Spinal cord (tissue), 10 donors: Measurements from ENCODE around the gene TMEM74B. TPM values are rescaled to one million over a fixed set of nuclear protein-coding genes. Genes with fewer than 3 reads are reported as not detected.

Source experiments
- DNase-seq, 6 donors: peaks; one replicate each; pipeline versions ENCODE4 v3.0.0 to v3.0.0-alpha.2; 2013 to 2015; ENCODE audit warnings: low spot score in 6 of 6, low read depth in 4 of 6
- H3K27ac ChIP-seq: one replicate; pipeline ENCODE4 v1.5.1; 2013; ENCODE audit warnings: low read depth, low read length, control low read depth
- H3K27me3 ChIP-seq: one replicate; pipeline ENCODE4 v1.6.1; 2013; ENCODE audit warnings: low read length; ENCODE audit not compliant: control insufficient read depth, insufficient read depth
- H3K36me3 ChIP-seq: one replicate; pipeline ENCODE4 v1.6.1; 2013; ENCODE audit warnings: low read length; ENCODE audit not compliant: control insufficient read depth, insufficient read depth
- H3K4me1 ChIP-seq: one replicate; pipeline ENCODE4 v1.6.1; 2013; ENCODE audit warnings: low read length; ENCODE audit not compliant: control insufficient read depth, insufficient read depth
- H3K4me3 ChIP-seq: one replicate; pipeline ENCODE4 v1.5.1; 2013; ENCODE audit warnings: low read depth, low read length, control low read depth
- H3K9me3 ChIP-seq: one replicate; pipeline ENCODE4 v1.6.1; 2013; ENCODE audit warnings: low read length; ENCODE audit not compliant: control insufficient read depth, insufficient read depth
- whole genome bisulfite sequencing: methylation state at CpG from one replicate; pipeline ENCODE4 v1.1.5; 2013; ENCODE audit warnings: missing lambda C conversion rate; ENCODE audit not compliant: insufficient coverage; 5-methylcytosine and 5-hydroxymethylcytosine counted together
- polyA plus RNA-seq, 2 donors: library from polyadenylated mRNA; unstranded; fragments of 120-200 nt; gene quantifications; one replicate each; pipeline ENCODE4 v1.2.1, GENCODE V29; 2013; ENCODE audit not compliant: insufficient read length in 2 of 2
- total RNA-seq, 2 donors: library from RNA; depleted of rRNA in 1 of 2; stranded (reverse); fragments of 120-200 nt in 1 of 2; fragments of >200 nt in 1 of 2; gene quantifications; one replicate each; pipeline versions ENCODE4 v1.2.3 to v1.2.4, GENCODE V29; 2013 to 2014
- donor health status: healthy.

The TMEM74B gene
- total and polyA plus RNA-seq, 4 donors, result 6.2 to 44.2 (median 23.1) TPM

GRCh38 chr20:1205802-1206201, 21.0 kb upstream of the TMEM74B start:
- Histone ChIP-seq H3K27me3 (no peaks in the 10 kb centered on the region), H3K4me3 (no peak overlapping the region), H3K9me3 (no peaks in the 10 kb centered on the region), H3K27ac (no peak overlapping the region), H3K36me3 (no peaks in the 10 kb centered on the region), H3K4me1 (peaks cover 4% of the 10 kb centered on the region)
- no peak for DNase-seq
- WGBS, result 93% methylated on average over 4 of the region's 8 CpGs

- 55% methylated on average over 2 of the region's 2 CpGs for WGBS
- Histone ChIP-seq H3K4me1 (peaks cover 4% of the 10 kb centered on the region), H3K9me3 (no peaks in the 10 kb centered on the region), H3K27me3 (no peaks in the 10 kb centered on the region), H3K27ac (no peak overlapping the region), H3K4me3 (no peak overlapping the region), H3K36me3 (no peaks in the 10 kb centered on the region)
- no peak for DNase-seq
Observed at GRCh38 chr20:1204576-1204975, 19.8 kb upstream of the TMEM74B start.

GRCh38 chr20:1204113-1204512, 19.3 kb upstream of the TMEM74B start:
- H3K4me1 ChIP-seq, result peaks cover 4% of the 10 kb centered on the region
- H3K27ac ChIP-seq, result no peak overlapping the region
- H3K4me3 ChIP-seq, result no peak overlapping the region
- no peaks in the 10 kb centered on the region for H3K9me3 ChIP-seq
- DNase-seq, result no peak
- no peaks in the 10 kb centered on the region for H3K27me3 ChIP-seq
- H3K36me3 ChIP-seq, result no peaks in the 10 kb centered on the region
- 68% methylated on average over 3 of the region's 5 CpGs for WGBS

- peaks cover 4% of the 10 kb centered on the region for H3K4me1 ChIP-seq
- no peak overlapping the region for H3K4me3 ChIP-seq
- no peaks in the 10 kb centered on the region for H3K36me3 ChIP-seq
- H3K27ac ChIP-seq, result no peak overlapping the region
- WGBS, result 80% methylated on average over 2 of the region's 5 CpGs
- no peaks in the 10 kb centered on the region for H3K9me3 ChIP-seq
- DNase-seq, result no peak
- no peaks in the 10 kb centered on the region for H3K27me3 ChIP-seq
Observed at GRCh38 chr20:1203630-1204029, 18.8 kb upstream of the TMEM74B start.

- Histone ChIP-seq H3K27me3 (no peaks in the 10 kb centered on the region), H3K4me1 (peaks cover 4% of the 10 kb centered on the region), H3K4me3 (no peak within 1 kb of the TSS), H3K9me3 (no peaks in the 10 kb centered on the region), H3K27ac (no peak within 1 kb of the TSS), H3K36me3 (no peaks in the 10 kb centered on the region)
- WGBS, result 69% methylated on average over 3 of the region's 5 CpGs
- DNase-seq, result no peak
Observed at GRCh38 chr20:1202762-1203504, 18.2 kb upstream of the TMEM74B start, which contains the start of gene C20orf202. Gene C20orf202, plus strand, starts transcription at chr20:1203454. Its CDS starts 132 bp downstream, at chr20:1203586.

GRCh38 chr20:1199964-1200363, 15.2 kb upstream of the TMEM74B start:
- no peak overlapping the region for H3K4me3 ChIP-seq
- 100% methylated on average over 1 of the region's 1 CpG for WGBS
- H3K27ac ChIP-seq, result no peak overlapping the region
- no peak for DNase-seq
- H3K36me3 ChIP-seq, result no peaks in the 10 kb centered on the region
- no peaks in the 10 kb centered on the region for H3K9me3 ChIP-seq
- H3K27me3 ChIP-seq, result no peaks in the 10 kb centered on the region
- no peaks in the 10 kb centered on the region for H3K4me1 ChIP-seq

- Histone ChIP-seq H3K4me1 (no peaks in the 10 kb centered on the region), H3K27ac (no peak overlapping the region), H3K27me3 (no peaks in the 10 kb centered on the region), H3K4me3 (no peak overlapping the region), H3K36me3 (no peaks in the 10 kb centered on the region), H3K9me3 (no peaks in the 10 kb centered on the region)
- DNase-seq, result peak in 1 of 6 donors; percentile 19
- WGBS, result 74% methylated on average over 6 of the region's 7 CpGs
Observed at GRCh38 chr20:1199212-1199873, 14.6 kb upstream of the TMEM74B start.

GRCh38 chr20:1198751-1199150, 14.0 kb upstream of the TMEM74B start:
- Histone ChIP-seq H3K4me1 (no peaks in the 10 kb centered on the region), H3K36me3 (no peaks in the 10 kb centered on the region), H3K27ac (no peak overlapping the region), H3K27me3 (no peaks in the 10 kb centered on the region), H3K9me3 (no peaks in the 10 kb centered on the region), H3K4me3 (no peak overlapping the region)
- WGBS, result 100% methylated on average over 5 of the region's 5 CpGs
- no peak for DNase-seq

- no peaks in the 10 kb centered on the region for H3K9me3 ChIP-seq
- DNase-seq, result no peak
- H3K4me3 ChIP-seq, result no peak overlapping the region
- no peaks in the 10 kb centered on the region for H3K36me3 ChIP-seq
- 100% methylated on average over 3 of the region's 7 CpGs for WGBS
- no peaks in the 10 kb centered on the region for H3K27me3 ChIP-seq
- H3K27ac ChIP-seq, result no peak overlapping the region
- no peaks in the 10 kb centered on the region for H3K4me1 ChIP-seq
Observed at GRCh38 chr20:1197801-1198200, 13.0 kb upstream of the TMEM74B start.

GRCh38 chr20:1196634-1197033, 11.9 kb upstream of the TMEM74B start:
- WGBS, result no CpG with 5 or more reads among the region's 2 CpGs
- Histone ChIP-seq H3K4me3 (no peak overlapping the region), H3K36me3 (no peaks in the 10 kb centered on the region), H3K27me3 (no peaks in the 10 kb centered on the region), H3K9me3 (no peaks in the 10 kb centered on the region), H3K27ac (no peak overlapping the region), H3K4me1 (no peaks in the 10 kb centered on the region)
- no peak for DNase-seq
